ENCODE measurements around the gene GNB4. TPM values are rescaled to one million over a fixed set of nuclear protein-coding genes. Genes with fewer than 3 reads are reported as not detected.
A peak's percentile ranks its signal among the peaks of the same experiment; 100 is the strongest.

The GNB4 gene
- total RNA-seq, 1 experiment from 2014 or later = 6.3 TPM

DNA sequence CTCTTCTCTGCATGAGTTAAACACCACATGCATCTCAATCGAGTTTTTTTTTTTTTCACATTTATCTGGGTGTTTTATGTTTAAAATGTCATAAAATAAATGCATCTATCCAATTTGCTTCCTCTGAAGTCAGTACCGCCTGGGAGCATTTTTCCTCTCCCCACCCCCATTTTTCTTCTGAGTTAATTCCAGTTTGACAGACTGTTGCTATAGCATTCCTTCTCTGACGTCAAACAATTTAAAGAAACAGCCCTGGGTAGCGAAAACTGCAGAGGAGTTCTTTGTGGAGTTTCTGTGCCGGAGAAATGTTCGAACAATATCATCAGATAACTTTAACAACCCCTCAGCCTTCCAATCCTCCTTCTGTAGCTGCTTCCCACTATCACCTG is 900 bp upstream of the GNB4 start:
- H3K27me3 ChIP-seq (ENCODE audit: low read length) = peaks cover 50% of the 10 kb centered on the region
- H3K4me1 ChIP-seq (ENCODE audit: insufficient read depth, low read length) = peaks cover 5% of the 10 kb centered on the region
- no peaks in the 10 kb centered on the region for H4K20me1 ChIP-seq (ENCODE audit: low read length)
- POLR2A ChIA-PET (ENCODE audit: unreplicated experiment) = no interaction called here
- H3K79me2 ChIP-seq (ENCODE audit: low read length) = no peaks in the 10 kb centered on the region
- DNase-seq (no peak), ATAC-seq (no peak)
- no peaks in the 10 kb centered on the region for H3K36me3 ChIP-seq (ENCODE audit: low read depth, low read length)
- intact Hi-C loops (cut with micrococcal nuclease) = loop anchor here (5.0 kb wide), 1 partner anchor 105 kb away; the partner anchor contains the start of gene MFN1
- H3K9ac ChIP-seq (ENCODE audit: low read length) = no peak overlapping the region
- no peaks in the 10 kb centered on the region for H3K9me2 ChIP-seq (replicated peaks; ENCODE audit: low read length)
- CTCF ChIA-PET = no interaction called here
- peak overlapping the region; percentile 93 for H3K4me2 ChIP-seq (ENCODE audit: low read length)
- TF ChIP-seq, protein P1, sequence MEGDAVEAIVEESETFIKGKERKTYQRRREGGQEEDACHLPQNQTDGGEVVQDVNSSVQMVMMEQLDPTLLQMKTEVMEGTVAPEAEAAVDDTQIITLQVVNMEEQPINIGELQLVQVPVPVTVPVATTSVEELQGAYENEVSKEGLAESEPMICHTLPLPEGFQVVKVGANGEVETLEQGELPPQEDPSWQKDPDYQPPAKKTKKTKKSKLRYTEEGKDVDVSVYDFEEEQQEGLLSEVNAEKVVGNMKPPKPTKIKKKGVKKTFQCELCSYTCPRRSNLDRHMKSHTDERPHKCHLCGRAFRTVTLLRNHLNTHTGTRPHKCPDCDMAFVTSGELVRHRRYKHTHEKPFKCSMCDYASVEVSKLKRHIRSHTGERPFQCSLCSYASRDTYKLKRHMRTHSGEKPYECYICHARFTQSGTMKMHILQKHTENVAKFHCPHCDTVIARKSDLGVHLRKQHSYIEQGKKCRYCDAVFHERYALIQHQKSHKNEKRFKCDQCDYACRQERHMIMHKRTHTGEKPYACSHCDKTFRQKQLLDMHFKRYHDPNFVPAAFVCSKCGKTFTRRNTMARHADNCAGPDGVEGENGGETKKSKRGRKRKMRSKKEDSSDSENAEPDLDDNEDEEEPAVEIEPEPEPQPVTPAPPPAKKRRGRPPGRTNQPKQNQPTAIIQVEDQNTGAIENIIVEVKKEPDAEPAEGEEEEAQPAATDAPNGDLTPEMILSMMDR (conservative IDR thresholded peaks at IDR 0.05; ENCODE audit: low read depth, low read length) = no peak
- TF ChIP-seq EZH2 (IDR thresholded peaks at IDR 0.05; ENCODE audit: low read length, unreplicated experiment) = no peak
- no peak for TF ChIP-seq EZH2phosphoT487 (IDR thresholded peaks at IDR 0.05; ENCODE audit: borderline replicate concordance, low read length)
- H3K27ac ChIP-seq (ENCODE audit: low read length) = no peak overlapping the region
- H3K4me3 ChIP-seq (ENCODE audit: low read length) = peak overlapping the region; percentile 82
- H3F3A ChIP-seq (ENCODE audit: low read length, unreplicated experiment) = no peaks in the 10 kb centered on the region
- no peaks in the 10 kb centered on the region for H3K9me3 ChIP-seq (ENCODE audit: low read length)
- peak overlapping the region; percentile 85 for H2AFZ ChIP-seq (ENCODE audit: low read length)
- BruUV-seq (replicated peaks) = no TSS peak

DNA sequence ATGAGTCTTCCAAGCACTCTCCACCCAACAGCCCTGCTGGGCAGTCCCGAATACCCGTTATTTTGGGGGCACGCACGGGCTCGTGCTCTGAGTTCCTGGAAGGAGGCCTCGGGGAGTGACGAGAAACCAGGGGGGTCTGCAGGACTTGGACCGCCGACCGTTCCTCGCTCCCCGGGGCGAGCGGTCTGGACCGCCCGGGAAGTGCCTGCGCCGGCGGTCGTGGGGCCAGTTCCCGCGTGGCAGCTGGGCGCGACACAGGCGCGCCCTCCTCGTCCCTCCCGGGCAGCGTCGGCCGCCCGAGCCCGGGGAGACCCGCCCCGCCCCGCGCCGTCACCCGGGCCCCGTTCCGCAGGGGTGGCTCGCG is 387 bp downstream of the GNB4 start:
- ChIA-PET POLR2A (ENCODE audit: unreplicated experiment) (interaction anchor here (0.5 kb wide), 1 partner anchor 343 kb away, joined by 4 read pairs; no protein-coding TSS in a partner anchor), CTCF (no interaction called here)
- no peak overlapping the region for H3K27ac ChIP-seq (ENCODE audit: low read length)
- BruUV-seq (replicated peaks) = no TSS peak
- H3K9me2 ChIP-seq (replicated peaks; ENCODE audit: low read length) = no peaks in the 10 kb centered on the region
- DNase-seq = no peak
- H3K36me3 ChIP-seq (ENCODE audit: low read depth, low read length) = no peaks in the 10 kb centered on the region
- H3K9me3 ChIP-seq (ENCODE audit: low read length) = no peaks in the 10 kb centered on the region
- peaks cover 5% of the 10 kb centered on the region for H3K4me1 ChIP-seq (ENCODE audit: insufficient read depth, low read length)
- peaks cover 45% of the 10 kb centered on the region for H3K27me3 ChIP-seq (ENCODE audit: low read length)
- peak overlapping the region; percentile 68 for H3K9ac ChIP-seq (ENCODE audit: low read length)
- intact Hi-C loops (cut with micrococcal nuclease) = loop anchor here (1.0 to 5.0 kb wide), 2 partner anchors 104 to 111 kb away; partner anchors contain the start of genes ACTL6A and MFN1
- peak overlapping the region; percentile 93 for H3K4me2 ChIP-seq (ENCODE audit: low read length)
- no peaks in the 10 kb centered on the region for H4K20me1 ChIP-seq (ENCODE audit: low read length)
- peak; percentile 49 for TF ChIP-seq EZH2 (IDR thresholded peaks at IDR 0.05; ENCODE audit: low read length, unreplicated experiment)
- no peak for TF ChIP-seq EZH2phosphoT487 (IDR thresholded peaks at IDR 0.05; ENCODE audit: borderline replicate concordance, low read length)
- TF ChIP-seq, protein P1 (conservative IDR thresholded peaks at IDR 0.05; ENCODE audit: low read depth, low read length) = no peak
- H3K79me2 ChIP-seq (ENCODE audit: low read length) = no peaks in the 10 kb centered on the region
- peak; percentile 60 for ATAC-seq
- peak overlapping the region; percentile 83 for H2AFZ ChIP-seq (ENCODE audit: low read length)
- no peaks in the 10 kb centered on the region for H3F3A ChIP-seq (ENCODE audit: low read length, unreplicated experiment)
- peak overlapping the region; percentile 82 for H3K4me3 ChIP-seq (ENCODE audit: low read length)

DNA sequence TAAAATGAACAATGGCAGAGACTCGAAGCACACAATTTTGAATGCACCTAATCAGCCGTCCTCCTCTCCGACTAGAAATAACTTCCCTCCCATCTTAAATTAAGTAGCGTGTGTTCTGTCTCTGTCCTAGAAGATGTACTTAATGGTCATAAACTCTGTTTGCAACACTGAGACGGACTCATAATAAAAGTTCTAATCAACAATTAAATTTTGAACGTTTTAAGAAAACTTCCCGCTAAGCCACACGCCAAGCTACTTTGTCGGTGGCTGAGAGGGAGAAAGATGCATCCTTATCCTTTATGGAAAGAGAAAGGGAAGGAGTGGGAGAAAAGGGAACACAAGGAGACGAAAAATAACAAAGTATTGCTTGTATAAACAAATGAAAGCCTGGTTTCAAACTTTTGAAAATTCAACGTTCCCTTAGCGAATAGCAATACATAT is 989 bp downstream of the GNB4 start:
- Histone ChIP-seq H3K9me2 (replicated peaks; ENCODE audit: low read length) (no peaks in the 10 kb centered on the region), H3K4me2 (ENCODE audit: low read length) (peak overlapping the region; percentile 93), H3K4me1 (ENCODE audit: insufficient read depth, low read length) (peaks cover 5% of the 10 kb centered on the region), H3K4me3 (ENCODE audit: low read length) (peak overlapping the region; percentile 82), H3K27me3 (ENCODE audit: low read length) (peaks cover 41% of the 10 kb centered on the region), H4K20me1 (ENCODE audit: low read length) (no peaks in the 10 kb centered on the region), H3K36me3 (ENCODE audit: low read depth, low read length) (no peaks in the 10 kb centered on the region), H3K79me2 (ENCODE audit: low read length) (no peaks in the 10 kb centered on the region), H3K27ac (ENCODE audit: low read length) (no peak overlapping the region), H3K9ac (ENCODE audit: low read length) (peak overlapping the region; percentile 68), H3K9me3 (ENCODE audit: low read length) (no peaks in the 10 kb centered on the region), H3F3A (ENCODE audit: low read length, unreplicated experiment) (no peaks in the 10 kb centered on the region), H2AFZ (ENCODE audit: low read length) (peak overlapping the region; percentile 83)
- TF ChIP-seq, protein P1 (conservative IDR thresholded peaks at IDR 0.05; ENCODE audit: low read depth, low read length) = no peak
- TF ChIP-seq EZH2phosphoT487 (IDR thresholded peaks at IDR 0.05; ENCODE audit: borderline replicate concordance, low read length) (no peak), EZH2 (IDR thresholded peaks at IDR 0.05; ENCODE audit: low read length, unreplicated experiment) (no peak)
- ChIA-PET POLR2A (ENCODE audit: unreplicated experiment) (no interaction called here), CTCF (interaction anchor here (0.6 to 0.7 kb wide), 2 partner anchors 79 to 112 kb away, joined by 3 read pairs; partner anchors contain the start of gene ACTL6A)
- ATAC-seq = peak; percentile 9; the same call in 1 of the 2 replicates
- DNase-seq = no peak
- TSS peak; percentile 40 for BruUV-seq (replicated peaks)
- intact Hi-C loops (cut with micrococcal nuclease) = loop anchor here (1.0 to 5.0 kb wide), 2 partner anchors 103 to 112 kb away; partner anchors contain the start of genes ACTL6A and MFN1
